ENCODE results near the gene NAA16.
"Not testable (repeated sequence)": the region's sequence is repeated elsewhere in the genome, so short reads cannot be mapped to it uniquely, and the experiment has no call there.

The NAA16 gene

GRCh38 chr13:41352935-41353840 is 42.1 kb downstream of the NAA16 start:
- DNase-seq (ENCODE audit: low read depth in 2 of 2, low spot score in 1 of 2), result no peak

- no peak for DNase-seq (ENCODE audit: low read depth in 2 of 2, low spot score in 1 of 2)
These were observed 43.3 kb downstream of the NAA16 start for GRCh38 chr13:41354416-41354815.

GRCh38 chr13:41356385-41356648 is 45.2 kb downstream of the NAA16 start:
- DNase-seq (ENCODE audit: low read depth in 2 of 2, low spot score in 1 of 2), result not testable (repeated sequence)

DNA sequence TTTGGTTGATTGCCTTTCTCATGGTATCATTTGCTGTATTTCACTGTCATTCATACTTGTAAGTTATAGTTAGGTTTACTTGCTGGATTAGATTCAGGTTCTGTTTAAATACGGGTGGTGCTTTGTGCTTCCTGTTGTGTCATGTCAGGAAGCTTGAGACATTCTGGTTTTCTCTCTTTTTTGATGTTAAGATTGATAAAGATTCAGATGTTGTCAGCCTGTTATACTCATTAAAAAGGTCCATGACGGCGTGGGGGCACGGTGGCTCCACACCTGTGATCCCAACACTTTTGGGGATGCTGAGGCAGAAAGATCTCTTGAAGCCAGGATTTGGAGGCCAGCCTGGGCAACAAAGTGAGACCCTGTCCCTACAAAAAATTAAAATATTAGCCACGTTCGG is 45.7 kb downstream of the NAA16 start:
- no peak for DNase-seq (ENCODE audit: low read depth in 2 of 2, low spot score in 1 of 2)

- no peak for DNase-seq (ENCODE audit: low read depth in 2 of 2, low spot score in 1 of 2)
These were observed 50.4 kb downstream of the NAA16 start for GRCh38 chr13:41361491-41361890.

GRCh38 chr13:41364043-41364442 is 53.0 kb downstream of the NAA16 start:
- DNase-seq (ENCODE audit: low read depth in 2 of 2, low spot score in 1 of 2), result no peak

GRCh38 chr13:41365631-41366030 is 54.6 kb downstream of the NAA16 start:
- no peak for DNase-seq (ENCODE audit: low read depth in 2 of 2, low spot score in 1 of 2)

DNA sequence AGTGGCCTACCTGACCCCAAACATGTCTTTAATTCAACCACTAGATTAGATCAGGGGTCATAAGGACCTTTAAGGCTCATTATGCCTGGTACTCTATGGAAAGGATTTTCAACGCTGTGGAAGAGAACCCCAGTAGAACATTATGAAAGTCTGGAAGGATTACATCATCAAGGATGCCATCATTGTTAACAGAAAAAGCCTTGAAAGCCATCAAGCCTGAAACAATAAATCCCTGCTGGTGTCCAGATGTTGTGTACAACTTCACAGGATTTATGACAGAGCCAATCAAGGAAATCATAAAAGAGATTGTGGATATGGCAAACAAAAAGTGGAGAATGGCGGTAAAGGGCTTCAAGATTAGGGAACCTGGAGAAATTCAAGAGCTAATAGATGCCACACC is 59.7 kb downstream of the NAA16 start:
- no peak for DNase-seq (ENCODE audit: low read depth in 2 of 2, low spot score in 1 of 2)

DNA sequence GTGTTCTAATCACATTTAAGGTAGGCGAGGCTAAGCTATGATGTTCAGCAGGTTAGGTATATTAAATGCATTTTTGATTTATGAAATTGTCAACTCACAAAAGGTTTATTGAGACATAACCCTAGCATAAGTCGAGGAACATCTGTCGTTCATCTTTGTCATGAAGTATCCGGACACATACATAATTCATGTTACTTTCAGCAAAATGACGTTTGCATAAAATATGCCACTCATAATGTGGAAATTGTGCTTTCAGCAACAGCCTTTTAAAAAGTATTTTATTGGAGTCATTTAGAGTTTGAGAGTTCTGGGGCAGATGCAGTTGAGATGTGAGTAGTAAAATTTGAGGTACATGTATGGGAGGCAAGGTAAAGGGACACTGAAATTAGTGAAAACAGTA is 66.4 kb downstream of the NAA16 start:
- no peak for DNase-seq (ENCODE audit: low read depth in 2 of 2, low spot score in 1 of 2)

GRCh38 chr13:41382431-41382830 is 71.4 kb downstream of the NAA16 start:
- DNase-seq (ENCODE audit: low read depth in 2 of 2, low spot score in 1 of 2), result no peak

GRCh38 chr13:41383386-41383785 is 72.3 kb downstream of the NAA16 start:
- DNase-seq (ENCODE audit: low read depth in 2 of 2, low spot score in 1 of 2), result no peak

GRCh38 chr13:41384749-41385503 is 73.9 kb downstream of the NAA16 start:
- DNase-seq (ENCODE audit: low read depth in 2 of 2, low spot score in 1 of 2), result no peak

DNA sequence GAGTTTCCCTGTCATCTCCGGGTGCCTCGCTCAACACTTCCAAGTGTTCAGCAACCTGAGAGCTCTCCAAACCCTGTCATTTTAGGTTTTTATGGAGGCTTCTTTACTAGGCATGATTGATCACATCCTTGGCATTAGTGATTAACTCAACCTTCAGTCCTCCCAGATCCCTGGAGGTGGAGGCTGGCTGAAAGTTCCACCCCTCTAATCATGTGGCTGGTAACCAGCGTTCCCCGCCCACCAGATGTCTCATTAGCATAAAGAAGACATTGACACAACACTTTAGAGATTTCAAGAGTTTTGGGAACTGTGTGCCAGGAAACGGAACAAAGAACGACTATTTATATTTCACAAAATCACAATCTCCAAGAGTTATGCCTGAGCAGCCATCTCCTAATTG is 75.1 kb downstream of the NAA16 start:
- no peak for DNase-seq (ENCODE audit: low read depth in 2 of 2, low spot score in 1 of 2)

DNA sequence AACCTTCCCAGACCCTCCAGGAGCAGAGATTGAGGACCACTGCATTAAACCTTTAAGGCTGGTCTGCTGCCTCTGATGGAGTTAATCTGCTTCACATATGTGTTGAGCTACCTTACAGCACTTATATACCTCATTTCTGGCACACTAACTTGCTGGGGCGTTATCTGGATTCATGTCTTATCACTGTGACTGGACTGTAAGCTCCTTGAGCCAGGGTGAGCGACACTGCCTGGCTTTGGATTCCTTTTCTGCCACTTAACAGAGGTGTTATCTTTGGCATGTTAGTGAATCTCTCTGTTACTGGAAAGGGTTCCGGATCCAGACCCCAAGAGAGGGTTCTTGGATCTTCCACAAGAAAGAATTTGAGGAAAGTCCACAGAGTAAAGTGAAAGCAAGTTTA is 76.5 kb downstream of the NAA16 start:
- DNase-seq (ENCODE audit: low read depth in 2 of 2, low spot score in 1 of 2), result no peak

GRCh38 chr13:41388143-41388881 is 77.2 kb downstream of the NAA16 start:
- DNase-seq (ENCODE audit: low read depth in 2 of 2, low spot score in 1 of 2), result no peak

DNA sequence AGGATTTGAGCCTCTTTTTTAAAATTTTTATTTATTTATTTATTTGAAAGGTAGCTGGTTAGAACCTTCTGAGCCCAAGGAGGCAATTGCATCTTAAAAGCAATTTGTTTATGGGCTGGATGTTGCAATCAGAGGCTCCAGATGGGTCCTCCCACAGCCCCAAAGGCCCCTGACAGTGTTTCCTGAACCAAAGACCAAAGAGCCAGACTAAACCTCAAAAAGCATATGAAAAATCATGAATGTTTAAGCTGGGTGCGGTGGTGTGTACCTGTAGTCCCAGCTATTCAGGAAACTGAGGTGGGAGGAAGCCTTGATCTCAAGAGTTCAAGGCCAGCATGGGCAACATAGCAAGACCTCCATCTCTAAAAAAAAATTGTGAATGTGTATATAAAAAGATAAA is 78.5 kb downstream of the NAA16 start:
- DNase-seq (ENCODE audit: low read depth in 2 of 2, low spot score in 1 of 2), result no peak

DNA sequence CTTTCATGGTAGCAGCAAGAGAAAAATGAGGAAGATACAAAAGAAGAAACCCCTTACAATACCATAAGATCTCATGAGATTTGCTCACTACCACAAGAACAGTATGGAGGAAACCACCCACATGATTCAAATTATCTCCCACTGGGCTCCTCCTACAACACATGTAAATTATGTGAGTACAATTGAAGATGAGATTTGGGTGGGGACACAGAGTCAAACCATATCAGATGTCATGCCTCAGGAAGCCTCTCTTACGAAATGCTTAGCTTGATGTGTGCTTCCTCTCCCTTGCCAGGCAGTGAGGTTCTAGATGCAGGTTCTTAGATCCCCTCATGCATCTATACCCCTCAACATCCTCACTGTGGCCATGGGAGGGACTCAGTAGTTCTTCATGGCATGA is 83.1 kb downstream of the NAA16 start:
- no peak for DNase-seq (ENCODE audit: low read depth in 2 of 2, low spot score in 1 of 2)

DNA sequence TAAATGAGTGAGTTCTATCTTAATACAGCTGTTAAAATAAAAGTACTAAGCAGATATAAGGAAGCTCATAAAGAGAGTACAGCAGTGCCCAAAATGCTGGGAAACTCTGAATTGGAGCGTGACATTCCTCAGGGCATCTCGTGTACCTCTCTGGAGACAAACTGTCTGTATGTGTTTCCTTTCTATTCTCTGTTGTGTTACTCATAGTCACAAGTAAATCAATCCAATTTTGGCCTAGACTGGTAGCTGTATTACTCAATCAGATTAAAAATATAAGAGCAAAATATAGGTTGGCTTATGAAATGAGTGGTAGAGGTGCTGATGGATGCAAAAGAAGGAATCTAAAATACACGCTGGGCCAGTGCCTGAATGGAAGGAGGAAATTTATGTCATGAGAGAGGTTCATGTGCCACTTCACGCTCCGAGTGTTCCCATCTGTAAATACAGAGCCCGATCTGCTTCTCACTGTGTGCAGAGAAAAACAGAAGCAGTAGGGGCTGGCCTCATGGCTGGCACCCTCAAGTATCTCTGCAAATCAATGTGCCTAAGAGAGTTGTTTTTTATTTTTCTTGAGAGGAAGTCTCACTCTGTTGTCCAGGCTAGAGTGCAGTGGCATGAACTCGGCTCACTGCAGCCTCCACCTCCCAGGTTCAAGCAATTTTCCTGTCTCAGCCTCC is 87.6 kb downstream of the NAA16 start:
- no peak for DNase-seq (ENCODE audit: low read depth in 2 of 2, low spot score in 1 of 2)

GRCh38 chr13:41401366-41401765 is 90.3 kb downstream of the NAA16 start:
- no peak for DNase-seq (ENCODE audit: low read depth in 2 of 2, low spot score in 1 of 2)

DNA sequence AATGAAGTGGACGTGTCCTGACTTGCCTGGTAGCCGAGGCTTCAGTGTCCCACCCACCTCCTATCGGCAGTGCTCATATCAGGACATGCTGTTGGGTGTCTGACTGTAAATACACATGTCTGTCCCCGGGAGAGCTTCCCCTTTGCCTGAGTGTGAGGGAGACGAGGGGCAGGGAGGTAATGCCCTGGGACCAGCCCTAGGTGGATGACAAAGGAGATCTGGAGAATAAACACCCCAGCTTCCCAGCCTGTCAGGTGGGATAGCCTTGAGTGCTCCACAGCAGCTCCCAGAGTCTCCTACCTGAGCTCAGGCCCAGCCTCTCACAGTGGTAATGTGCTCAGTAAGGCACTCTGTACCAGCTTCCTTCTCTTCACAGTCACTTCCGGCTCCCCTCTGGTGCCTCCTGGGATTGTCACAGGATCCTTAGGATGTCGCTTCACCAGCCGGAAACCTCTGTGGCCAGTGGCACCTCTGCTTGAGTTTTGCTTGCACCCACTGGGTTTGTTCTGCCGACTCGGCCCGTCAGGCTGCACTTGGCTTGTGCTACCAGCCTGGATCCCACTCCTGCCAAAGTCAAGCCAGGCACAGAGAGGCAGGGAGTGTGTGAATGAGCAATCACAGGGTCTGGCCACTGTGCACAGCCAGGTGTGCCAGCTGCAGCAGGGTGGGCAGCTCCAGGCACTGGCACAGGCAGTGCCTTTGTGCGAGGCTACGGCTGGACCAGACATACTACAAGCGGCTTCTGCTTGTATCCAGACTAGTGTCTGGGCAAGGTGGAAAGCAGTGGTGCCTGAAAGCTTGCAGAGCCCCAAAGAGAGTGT is 91.8 kb downstream of the NAA16 start:
- DNase-seq (ENCODE audit: low read depth in 2 of 2, low spot score in 1 of 2), result no peak

GRCh38 chr13:41403983-41404382 is 92.9 kb downstream of the NAA16 start:
- DNase-seq (ENCODE audit: low read depth in 2 of 2, low spot score in 1 of 2), result no peak

Data from stimulated activated CD8-positive, alpha-beta memory T cell treated with anti-CD3 and anti-CD28 coated beads, Interleukin-4, amount 100 ng/mL, for 1 hour (primary cell).